HUDEP-2 (cell line): ENCODE data around the gene ZNF511.

Source experiments
- DNase-seq, 76 experiments: peaks; one replicate each; lab custom pipeline; 2025; ENCODE audit not compliant: unreplicated experiment in 76 of 76; lab: John Stamatoyannopoulos, UW

Gene ZNF511

GRCh38 chr10:133332936-133333699 is 24.4 kb downstream of the ZNF511 start:
- no peak for DNase-seq

- DNase-seq: no peak
Observed at GRCh38 chr10:133334503-133335245, 26.0 kb downstream of the ZNF511 start.

- peak in 22 of 76 experiments; percentile 1 to 49 (median 22) for DNase-seq
Observed at GRCh38 chr10:133335246-133336117, 26.8 kb downstream of the ZNF511 start.

- DNase-seq: no peak
Observed at GRCh38 chr10:133336118-133336576, 27.4 kb downstream of the ZNF511 start.

GRCh38 chr10:133336577-133337369 is 28.1 kb downstream of the ZNF511 start, which contains the start of gene CALY:
Gene CALY, minus strand, starts transcription at chr10:133336896. Its CDS starts 7,907 bp downstream, at chr10:133328989.
- DNase-seq: peak in 1 of 76 experiments; percentile 27

GRCh38 chr10:133337370-133337725 is 28.6 kb downstream of the ZNF511 start:
- DNase-seq: no peak

- no peak for DNase-seq
Observed at GRCh38 chr10:133338080-133339071, 29.7 kb downstream of the ZNF511 start.

GRCh38 chr10:133339708-133340380 is 31.1 kb downstream of the ZNF511 start:
- DNase-seq: no peak

- no peak for DNase-seq
Observed at GRCh38 chr10:133341983-133342382, 33.3 kb downstream of the ZNF511 start.

- DNase-seq: no peak
Observed at GRCh38 chr10:133342942-133343341, 34.2 kb downstream of the ZNF511 start.

GRCh38 chr10:133343558-133343957 is 34.8 kb downstream of the ZNF511 start:
- DNase-seq: no peak

GRCh38 chr10:133344236-133344635 is 35.5 kb downstream of the ZNF511 start:
- no peak for DNase-seq

GRCh38 chr10:133346413-133346812 is 37.7 kb downstream of the ZNF511 start:
- no peak for DNase-seq

GRCh38 chr10:133347710-133348517 is 39.2 kb downstream of the ZNF511 start:
- DNase-seq: no peak

- DNase-seq: no peak
Observed at GRCh38 chr10:133349160-133349568, 40.5 kb downstream of the ZNF511 start.

GRCh38 chr10:133349577-133350011 is 40.9 kb downstream of the ZNF511 start:
- DNase-seq: no peak

GRCh38 chr10:133350283-133350949 is 41.7 kb downstream of the ZNF511 start:
- DNase-seq: no peak
